PC-3 (cell line): ENCODE results near the gene CDK18. TPM values are rescaled to one million over a fixed set of nuclear protein-coding genes. Genes with fewer than 3 reads are reported as not detected.

Source experiments
- ATAC-seq: fragments of 200-7000 bp; cut with Tn5 transposase; 2 replicates; pipeline ENCODE4 v1.9.1; 2020; ENCODE audit warnings: mild to moderate bottlenecking, moderate library complexity
- BruUV-seq: library from RNA; stranded (reverse); fragments of 400-500 nt; replicated peaks from 2 replicates; lab custom pipeline; 2021; lab: Mats Ljungman, UMichigan
- CTCF ChIA-PET: fragments of 300-600 bp; sonication (Branson Sonifier 250); formaldehyde crosslinking; loops from one replicate; lab custom pipeline; 2022; ENCODE audit warnings: antibody characterized with exemption; lab: Charles Lee
- POLR2A ChIA-PET: fragments of 300-600 bp; sonication (Branson Sonifier 250); formaldehyde crosslinking; loops from one replicate; lab custom pipeline; 2022; ENCODE audit warnings: antibody characterized with exemption; ENCODE audit not compliant: unreplicated experiment; lab: Charles Lee
- DNase-seq: peaks from one replicate; pipeline ENCODE4 v3.0.0-alpha.2; 2015
- H2AFZ ChIP-seq: fragments of 300-600 bp; sonication (generic); 2 replicates; pipeline ENCODE4 v1.6.0; 2016; ENCODE audit warnings: antibody characterized with exemption, low read length
- H3F3A ChIP-seq: fragments of 300-600 bp; sonication (generic); one replicate; pipeline ENCODE4 v1.6.0; 2017; ENCODE audit warnings: antibody characterized with exemption, low read length, control low read depth, mild to moderate bottlenecking; ENCODE audit not compliant: unreplicated experiment
- H3K27ac ChIP-seq: fragments of 300-600 bp; sonication (generic); 2 replicates; pipeline ENCODE4 v1.5.1; 2016; ENCODE audit warnings: mild to moderate bottlenecking, low read length
- H3K27me3 ChIP-seq: fragments of 300-600 bp; sonication (generic); 2 replicates; pipeline ENCODE4 v1.6.1; 2016; ENCODE audit warnings: low read length, mixed read lengths
- H3K36me3 ChIP-seq: fragments of 300-600 bp; sonication (generic); 2 replicates; pipeline ENCODE4 v1.6.1; 2016; ENCODE audit warnings: low read depth, mixed run types, low read length, mixed read lengths
- H3K4me1 ChIP-seq: fragments of 300-600 bp; sonication (generic); 2 replicates; pipeline ENCODE4 v1.5.1; 2016; ENCODE audit warnings: low read length; ENCODE audit not compliant: insufficient read depth
- H3K4me2 ChIP-seq: fragments of 300-600 bp; sonication (generic); 2 replicates; pipeline ENCODE4 v1.6.0; 2016; ENCODE audit warnings: low read length
- H3K4me3 ChIP-seq: fragments of 300-600 bp; sonication (generic); 2 replicates; pipeline ENCODE4 v1.5.1; 2016; ENCODE audit warnings: mild to moderate bottlenecking, low read length, mixed read lengths
- H3K79me2 ChIP-seq: fragments of 300-600 bp; sonication (generic); 2 replicates; pipeline ENCODE4 v1.6.1; 2017; ENCODE audit warnings: low read length, mixed read lengths
- H3K9ac ChIP-seq: fragments of 300-600 bp; sonication (generic); 2 replicates; pipeline ENCODE4 v1.6.0; 2016; ENCODE audit warnings: mild to moderate bottlenecking, low read length
- H3K9me2 ChIP-seq: fragments of 300-600 bp; sonication (generic); replicated peaks from 2 replicates; pipeline ENCODE4 v1.6.1; 2016; ENCODE audit warnings: mixed run types, low read length, mixed read lengths
- H3K9me3 ChIP-seq: fragments of 300-600 bp; sonication (generic); 2 replicates; pipeline ENCODE4 v1.6.1; 2016; ENCODE audit warnings: low read length, mixed read lengths
- H4K20me1 ChIP-seq: fragments of 300-600 bp; sonication (generic); 2 replicates; pipeline ENCODE4 v1.6.1; 2016; ENCODE audit warnings: low read length, mixed read lengths
- CTCF ChIP-seq: fragments of 300-600 bp; sonication (generic); conservative IDR thresholded peaks from 2 replicates; pipeline ENCODE4 v1.5.1; 2017; ENCODE audit warnings: antibody characterized with exemption, low read depth, mild to moderate bottlenecking, low read length
- EZH2 ChIP-seq: fragments of 300-600 bp; sonication (generic); IDR thresholded peaks from one replicate; pipeline ENCODE4 v1.6.1; 2017; ENCODE audit warnings: antibody characterized with exemption, mild to moderate bottlenecking, low read length; ENCODE audit not compliant: unreplicated experiment
- EZH2phosphoT487 ChIP-seq: fragments of 300-600 bp; sonication (generic); IDR thresholded peaks from 2 replicates; pipeline ENCODE4 v1.6.1; 2018; ENCODE audit warnings: mild to moderate bottlenecking, antibody characterized with exemption, low read length, borderline replicate concordance
- intact Hi-C: fragments of 100-400 bp; cut with micrococcal nuclease; formaldehyde crosslinking; loops from 2 replicates; pipeline ENCODE4 v1.9.0; 2023
- total RNA-seq: library from RNA; depleted of rRNA; stranded (reverse); fragments of >200 nt; gene quantifications from 2 replicates; pipeline ENCODE4 v1.2.3, GENCODE V29; 2014

Gene CDK18
- total RNA-seq, 1 experiment from 2014 or later: 13.2 TPM

- CTCF ChIA-PET: interaction anchor here (1.1 kb wide), 1 partner anchor 35 kb away, joined by 3 read pairs; no protein-coding TSS in a partner anchor
- intact Hi-C loops: no loop called here
- POLR2A ChIA-PET: no interaction called here
- H4K20me1 ChIP-seq: no peaks in the 10 kb centered on the region
- no peaks in the 10 kb centered on the region for H3F3A ChIP-seq
- no peak overlapping the region for H3K4me3 ChIP-seq
- no peak overlapping the region for H2AFZ ChIP-seq
- TF ChIP-seq CTCF: no peak
- no peak for TF ChIP-seq EZH2
- no peak for TF ChIP-seq EZH2phosphoT487
- no peaks in the 10 kb centered on the region for H3K36me3 ChIP-seq
- H3K9me3 ChIP-seq: no peaks in the 10 kb centered on the region
- peaks cover 7% of the 10 kb centered on the region for H3K4me1 ChIP-seq
- peak overlapping the region; percentile 30 for H3K4me2 ChIP-seq
- H3K27ac ChIP-seq: no peak overlapping the region
- no TSS peak for BruUV-seq
- no peaks in the 10 kb centered on the region for H3K9me2 ChIP-seq
- no peak overlapping the region for H3K9ac ChIP-seq
- ATAC-seq: peak; percentile 83
- peaks cover 10% of the 10 kb centered on the region; the same call in 1 of the 2 replicates for H3K27me3 ChIP-seq
- peak; percentile 62 for DNase-seq
- H3K79me2 ChIP-seq: no peaks in the 10 kb centered on the region
Observed at GRCh38 chr1:205563927-205564441, 59.5 kb downstream of the CDK18 start.

GRCh38 chr1:205565799-205566198, 61.3 kb downstream of the CDK18 start:
- no peaks in the 10 kb centered on the region for H3F3A ChIP-seq
- no peaks in the 10 kb centered on the region for H3K9me3 ChIP-seq
- no peak overlapping the region for H3K27ac ChIP-seq
- TF ChIP-seq CTCF (no peak), EZH2phosphoT487 (no peak), EZH2 (no peak)
- H3K9me2 ChIP-seq: no peaks in the 10 kb centered on the region
- H2AFZ ChIP-seq: no peak overlapping the region
- no peak for ATAC-seq
- no TSS peak for BruUV-seq
- intact Hi-C loops: no loop called here
- peaks cover 10% of the 10 kb centered on the region; the same call in 1 of the 2 replicates for H3K27me3 ChIP-seq
- H3K4me1 ChIP-seq: peaks cover 12% of the 10 kb centered on the region
- no peaks in the 10 kb centered on the region for H4K20me1 ChIP-seq
- no peaks in the 10 kb centered on the region for H3K36me3 ChIP-seq
- no peaks in the 10 kb centered on the region for H3K79me2 ChIP-seq
- H3K9ac ChIP-seq: no peak overlapping the region
- H3K4me2 ChIP-seq: no peak overlapping the region
- H3K4me3 ChIP-seq: no peak overlapping the region
- no peak for DNase-seq
- CTCF ChIA-PET: interaction anchor here (1.5 kb wide), 1 partner anchor 22 kb away, joined by 4 read pairs; no protein-coding TSS in a partner anchor
- POLR2A ChIA-PET: no interaction called here

- intact Hi-C loops: no loop called here
- Histone ChIP-seq H3K79me2 (no peaks in the 10 kb centered on the region), H2AFZ (no peak overlapping the region), H4K20me1 (no peaks in the 10 kb centered on the region), H3K9ac (no peak overlapping the region), H3K4me3 (no peak overlapping the region), H3F3A (no peaks in the 10 kb centered on the region), H3K9me2 (no peaks in the 10 kb centered on the region), H3K4me1 (peaks cover 12% of the 10 kb centered on the region), H3K9me3 (no peaks in the 10 kb centered on the region), H3K27ac (no peak overlapping the region), H3K4me2 (no peak overlapping the region), H3K27me3 (peaks cover 10% of the 10 kb centered on the region; the same call in 1 of the 2 replicates), H3K36me3 (no peaks in the 10 kb centered on the region)
- ChIA-PET CTCF (no interaction called here), POLR2A (no interaction called here)
- DNase-seq (no peak), ATAC-seq (no peak)
- no peak for TF ChIP-seq EZH2phosphoT487
- TF ChIP-seq EZH2: no peak
- BruUV-seq: no TSS peak
Observed at GRCh38 chr1:205567716-205568115, 63.2 kb downstream of the CDK18 start.
